ENCODE data around the gene AKAP13. TPM values are rescaled to one million over a fixed set of nuclear protein-coding genes. Genes with fewer than 3 reads are reported as not detected.

AKAP13 gene
- total and polyA plus RNA-seq, 2 of the 13 experiments (the other 11 are each of a cell fraction or from before 2014, with no cell fraction given) = 6.7 to 27.1 TPM

DNA sequence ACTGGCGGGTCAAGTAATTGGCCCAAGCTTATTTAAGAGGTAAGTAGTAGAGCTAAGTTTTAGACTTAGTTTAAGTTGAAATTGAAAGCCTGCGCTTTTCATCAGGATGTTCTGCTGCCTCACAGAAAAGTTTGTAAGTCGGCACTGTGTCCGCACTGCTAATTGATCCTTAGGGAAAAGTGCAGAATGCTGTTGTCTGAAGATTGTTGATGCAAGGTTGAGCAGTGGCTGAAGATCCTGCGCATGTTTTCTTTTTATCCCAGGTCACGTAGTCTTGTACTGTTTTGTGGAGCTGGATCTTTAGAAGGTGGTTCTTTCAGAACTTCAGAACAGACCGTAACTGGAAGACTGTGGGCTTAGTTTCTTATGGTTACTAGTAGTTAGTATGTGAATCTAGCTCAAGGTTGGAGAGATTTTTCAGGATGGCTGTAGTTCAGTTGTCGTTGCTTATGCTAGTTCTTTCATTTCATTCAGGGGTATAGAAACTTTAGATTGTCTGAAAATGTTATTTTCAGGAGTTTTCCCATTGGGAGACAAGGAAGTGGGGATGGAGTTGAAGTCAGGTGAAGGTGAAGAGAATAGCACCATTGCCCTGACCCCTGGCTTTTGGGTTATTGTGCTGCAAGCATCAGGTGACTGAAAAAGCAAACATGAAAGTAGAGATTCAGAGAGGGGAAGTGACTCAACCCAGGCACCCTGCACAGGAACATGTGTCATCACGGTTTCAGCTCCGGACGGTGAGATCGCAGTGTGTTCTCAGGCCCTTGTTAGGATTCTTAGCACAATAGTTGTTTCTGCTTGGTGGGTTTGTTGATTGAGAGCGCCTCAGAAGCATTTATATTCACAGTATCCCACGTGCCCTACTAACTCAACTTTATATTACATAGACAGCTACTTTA lies 32.8 kb downstream of the AKAP13 start (continued):
- TF ChIP-seq, protein P1, sequence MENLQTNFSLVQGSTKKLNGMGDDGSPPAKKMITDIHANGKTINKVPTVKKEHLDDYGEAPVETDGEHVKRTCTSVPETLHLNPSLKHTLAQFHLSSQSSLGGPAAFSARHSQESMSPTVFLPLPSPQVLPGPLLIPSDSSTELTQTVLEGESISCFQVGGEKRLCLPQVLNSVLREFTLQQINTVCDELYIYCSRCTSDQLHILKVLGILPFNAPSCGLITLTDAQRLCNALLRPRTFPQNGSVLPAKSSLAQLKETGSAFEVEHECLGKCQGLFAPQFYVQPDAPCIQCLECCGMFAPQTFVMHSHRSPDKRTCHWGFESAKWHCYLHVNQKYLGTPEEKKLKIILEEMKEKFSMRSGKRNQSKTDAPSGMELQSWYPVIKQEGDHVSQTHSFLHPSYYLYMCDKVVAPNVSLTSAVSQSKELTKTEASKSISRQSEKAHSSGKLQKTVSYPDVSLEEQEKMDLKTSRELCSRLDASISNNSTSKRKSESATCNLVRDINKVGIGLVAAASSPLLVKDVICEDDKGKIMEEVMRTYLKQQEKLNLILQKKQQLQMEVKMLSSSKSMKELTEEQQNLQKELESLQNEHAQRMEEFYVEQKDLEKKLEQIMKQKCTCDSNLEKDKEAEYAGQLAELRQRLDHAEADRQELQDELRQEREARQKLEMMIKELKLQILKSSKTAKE (CRISPR knock-in tag; IDR thresholded peaks at IDR 0.05; ENCODE audit: borderline replicate concordance) = no peak
- peak; percentile 80 for TF ChIP-seq ZNF331 (CRISPR knock-in tag; IDR thresholded peaks at IDR 0.05)
- peak; percentile 57; the same call in 1 of the 2 replicates for TF ChIP-seq ZNF768 (CRISPR knock-in tag; IDR thresholded peaks at IDR 0.05)
- no peak for TF ChIP-seq ZNF558 (CRISPR knock-in tag; IDR thresholded peaks at IDR 0.05; ENCODE audit: borderline replicate concordance)
- TF ChIP-seq MTF1 (CRISPR knock-in tag; IDR thresholded peaks at IDR 0.05) = no peak
- no peak for TF ChIP-seq SP4 (CRISPR knock-in tag; IDR thresholded peaks at IDR 0.05)
- TF ChIP-seq PITX1 (CRISPR knock-in tag; IDR thresholded peaks at IDR 0.05) = peak; percentile 48; the same call in 1 of the 2 replicates
- peak; percentile 50 for TF ChIP-seq PPARG (CRISPR knock-in tag; conservative IDR thresholded peaks at IDR 0.05)
- peak; percentile 49; the same call in 1 of the 2 replicates for TF ChIP-seq SMAD3 (CRISPR knock-in tag; IDR thresholded peaks at IDR 0.05)
- peak; percentile 8; the same call in 1 of the 2 replicates for TF ChIP-seq RAD51 (IDR thresholded peaks at IDR 0.05; ENCODE audit: borderline replicate concordance)
- TF ChIP-seq CEBPB (IDR thresholded peaks at IDR 0.05; ENCODE audit: borderline replicate concordance, low read depth, low read length) = peak; percentile 72; the same call in 1 of the 2 replicates
- no peak for TF ChIP-seq SALL2 (CRISPR knock-in tag; IDR thresholded peaks at IDR 0.05)
- TF ChIP-seq EHMT2 (IDR thresholded peaks at IDR 0.05; ENCODE audit: borderline replicate concordance, low read depth, low read length) = no peak
- TF ChIP-seq ZNF354B (CRISPR knock-in tag; IDR thresholded peaks at IDR 0.05) = no peak
- no peak for TF ChIP-seq ZNF383 (CRISPR knock-in tag; IDR thresholded peaks at IDR 0.05; ENCODE audit: borderline replicate concordance)
- TF ChIP-seq SOX13 (IDR thresholded peaks at IDR 0.05) = peak; percentile 85
- TF ChIP-seq SOX13 (CRISPR knock-in tag; conservative IDR thresholded peaks at IDR 0.05 in 1 of 2, IDR thresholded peaks at IDR 0.05 in 1 of 2) = peak in 1 of 2 experiments; percentile 93; a peak in 2 of 4 replicates
- TF ChIP-seq, protein P2, sequence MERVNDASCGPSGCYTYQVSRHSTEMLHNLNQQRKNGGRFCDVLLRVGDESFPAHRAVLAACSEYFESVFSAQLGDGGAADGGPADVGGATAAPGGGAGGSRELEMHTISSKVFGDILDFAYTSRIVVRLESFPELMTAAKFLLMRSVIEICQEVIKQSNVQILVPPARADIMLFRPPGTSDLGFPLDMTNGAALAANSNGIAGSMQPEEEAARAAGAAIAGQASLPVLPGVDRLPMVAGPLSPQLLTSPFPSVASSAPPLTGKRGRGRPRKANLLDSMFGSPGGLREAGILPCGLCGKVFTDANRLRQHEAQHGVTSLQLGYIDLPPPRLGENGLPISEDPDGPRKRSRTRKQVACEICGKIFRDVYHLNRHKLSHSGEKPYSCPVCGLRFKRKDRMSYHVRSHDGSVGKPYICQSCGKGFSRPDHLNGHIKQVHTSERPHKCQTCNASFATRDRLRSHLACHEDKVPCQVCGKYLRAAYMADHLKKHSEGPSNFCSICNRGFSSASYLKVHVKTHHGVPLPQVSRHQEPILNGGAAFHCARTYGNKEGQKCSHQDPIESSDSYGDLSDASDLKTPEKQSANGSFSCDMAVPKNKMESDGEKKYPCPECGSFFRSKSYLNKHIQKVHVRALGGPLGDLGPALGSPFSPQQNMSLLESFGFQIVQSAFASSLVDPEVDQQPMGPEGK (CRISPR knock-in tag; IDR thresholded peaks at IDR 0.05) = peak; percentile 39; the same call in 1 of the 2 replicates
- TF ChIP-seq ZNF841 (CRISPR knock-in tag; IDR thresholded peaks at IDR 0.05; ENCODE audit: borderline replicate concordance) = no peak
- TF ChIP-seq ZNF7 (CRISPR knock-in tag; IDR thresholded peaks at IDR 0.05) = no peak
- TF ChIP-seq ZSCAN31 (CRISPR knock-in tag; IDR thresholded peaks at IDR 0.05; ENCODE audit: low read depth) = no peak
- no peak for TF ChIP-seq ZFP41 (CRISPR knock-in tag; IDR thresholded peaks at IDR 0.05; ENCODE audit: borderline replicate concordance)
- TF ChIP-seq, protein P3, sequence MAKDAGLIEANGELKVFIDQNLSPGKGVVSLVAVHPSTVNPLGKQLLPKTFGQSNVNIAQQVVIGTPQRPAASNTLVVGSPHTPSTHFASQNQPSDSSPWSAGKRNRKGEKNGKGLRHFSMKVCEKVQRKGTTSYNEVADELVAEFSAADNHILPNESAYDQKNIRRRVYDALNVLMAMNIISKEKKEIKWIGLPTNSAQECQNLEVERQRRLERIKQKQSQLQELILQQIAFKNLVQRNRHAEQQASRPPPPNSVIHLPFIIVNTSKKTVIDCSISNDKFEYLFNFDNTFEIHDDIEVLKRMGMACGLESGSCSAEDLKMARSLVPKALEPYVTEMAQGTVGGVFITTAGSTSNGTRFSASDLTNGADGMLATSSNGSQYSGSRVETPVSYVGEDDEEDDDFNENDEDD (CRISPR knock-in tag; IDR thresholded peaks at IDR 0.05; ENCODE audit: borderline replicate concordance) = 0 out of 2 replicates have a peak, but pooled peaks have one; percentile 42
- peak; percentile 56; the same call in 1 of the 2 replicates for TF ChIP-seq ZNF292 (CRISPR knock-in tag; IDR thresholded peaks at IDR 0.05; ENCODE audit: borderline replicate concordance, low read depth)
- peak; percentile 38; the same call in 1 of the 2 replicates for TF ChIP-seq MXD4 (CRISPR knock-in tag; IDR thresholded peaks at IDR 0.05)
